NCI-H2029 (cell line): ENCODE data around the gene CD4.
A peak's percentile ranks its signal among the peaks of the same experiment; 100 is the strongest.
"Not testable (repeated sequence)": the region's sequence is repeated elsewhere in the genome, so short reads cannot be mapped to it uniquely, and the experiment has no call there.

Experiments
- DNase-seq: peaks from one replicate; lab custom pipeline; 2025; lab: John Stamatoyannopoulos, UW

CD4 gene

DNA sequence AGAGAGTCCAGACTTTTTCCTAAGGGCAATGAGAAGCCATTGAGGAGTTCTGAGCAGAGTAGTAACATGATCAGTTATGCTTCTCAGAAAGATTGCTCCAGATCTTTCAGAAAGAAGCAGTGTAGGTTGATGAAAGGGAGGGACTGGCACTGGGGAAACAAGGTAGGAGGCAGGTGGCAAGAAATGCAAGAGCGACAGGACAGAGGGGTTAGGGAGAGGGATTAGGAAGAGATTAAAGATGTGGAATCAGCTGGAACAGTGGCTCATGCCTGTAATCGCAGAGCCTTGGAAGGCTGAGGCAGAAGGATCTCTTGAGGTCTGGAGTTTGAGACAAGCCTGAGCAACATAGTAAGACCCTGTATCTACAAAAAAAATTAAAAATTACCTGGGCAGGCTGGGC is 58.3 kb downstream of the CD4 start:
- no peak for DNase-seq

DNA sequence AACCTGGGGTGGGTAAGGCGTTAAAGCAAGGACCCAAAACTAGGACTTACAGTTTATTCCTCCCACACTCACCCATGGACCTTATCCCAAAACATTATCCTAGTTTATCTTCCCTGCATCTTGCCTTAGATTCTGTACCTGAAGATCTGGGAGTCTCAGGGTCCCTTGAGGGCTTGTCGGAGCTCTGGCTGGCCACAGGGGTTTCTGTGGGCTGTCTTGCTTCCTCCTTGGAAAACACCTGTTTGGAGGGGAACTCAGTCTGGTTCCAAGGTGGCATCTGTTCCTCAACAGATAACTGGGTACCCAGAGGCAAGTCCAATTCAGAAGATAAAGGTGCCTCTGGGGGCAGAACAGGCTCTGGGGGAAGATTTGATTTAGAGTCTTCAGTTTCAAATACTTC is 60.1 kb downstream of the CD4 start:
- DNase-seq, result no peak

DNA sequence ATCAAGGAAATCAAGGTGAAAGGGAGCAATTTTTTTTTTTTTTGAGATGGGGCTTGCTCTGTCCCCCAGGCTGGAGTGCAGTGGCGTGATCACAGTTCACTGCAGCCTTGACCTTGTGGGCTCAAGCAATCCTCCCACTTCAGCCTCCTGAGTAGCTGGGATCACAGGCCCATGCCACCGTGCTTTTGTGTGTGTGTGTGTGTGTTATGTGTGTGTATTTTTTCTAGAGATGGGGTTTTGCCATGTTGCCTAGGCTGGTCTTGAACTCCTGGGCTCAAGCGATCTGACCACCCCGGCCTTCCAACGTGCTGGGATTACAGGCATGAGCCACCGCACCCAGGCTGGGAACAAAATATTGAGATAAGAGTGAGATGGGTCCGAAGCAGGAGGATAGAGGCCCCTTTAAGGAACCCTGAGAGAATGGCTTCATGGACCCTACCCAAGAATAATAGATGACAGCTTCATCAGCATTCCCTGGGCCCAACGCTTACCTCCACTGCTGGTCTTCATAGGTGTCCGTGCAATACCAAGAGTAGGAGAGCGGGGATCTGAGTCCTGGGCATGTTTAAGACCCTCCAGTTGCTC is 60.7 kb downstream of the CD4 start:
- no peak for DNase-seq

DNA sequence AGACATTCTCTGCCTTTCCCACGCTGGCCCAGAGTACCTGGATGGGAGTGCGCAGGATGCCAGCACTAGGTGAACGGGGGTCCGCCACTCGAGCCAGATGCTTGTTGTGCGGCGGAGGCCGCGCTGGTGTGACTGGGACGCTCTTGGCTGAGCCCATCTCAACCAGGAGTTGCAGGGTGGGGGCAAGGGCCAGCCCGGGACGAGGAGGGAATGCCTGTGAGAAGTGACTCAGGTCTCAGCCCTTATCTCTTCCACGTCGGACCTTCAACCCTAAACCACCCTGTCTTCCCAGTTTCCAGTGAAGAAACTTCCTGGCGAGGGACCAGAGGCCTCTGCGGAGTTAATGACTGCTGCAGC is 61.4 kb downstream of the CD4 start:
- no peak for DNase-seq

DNA sequence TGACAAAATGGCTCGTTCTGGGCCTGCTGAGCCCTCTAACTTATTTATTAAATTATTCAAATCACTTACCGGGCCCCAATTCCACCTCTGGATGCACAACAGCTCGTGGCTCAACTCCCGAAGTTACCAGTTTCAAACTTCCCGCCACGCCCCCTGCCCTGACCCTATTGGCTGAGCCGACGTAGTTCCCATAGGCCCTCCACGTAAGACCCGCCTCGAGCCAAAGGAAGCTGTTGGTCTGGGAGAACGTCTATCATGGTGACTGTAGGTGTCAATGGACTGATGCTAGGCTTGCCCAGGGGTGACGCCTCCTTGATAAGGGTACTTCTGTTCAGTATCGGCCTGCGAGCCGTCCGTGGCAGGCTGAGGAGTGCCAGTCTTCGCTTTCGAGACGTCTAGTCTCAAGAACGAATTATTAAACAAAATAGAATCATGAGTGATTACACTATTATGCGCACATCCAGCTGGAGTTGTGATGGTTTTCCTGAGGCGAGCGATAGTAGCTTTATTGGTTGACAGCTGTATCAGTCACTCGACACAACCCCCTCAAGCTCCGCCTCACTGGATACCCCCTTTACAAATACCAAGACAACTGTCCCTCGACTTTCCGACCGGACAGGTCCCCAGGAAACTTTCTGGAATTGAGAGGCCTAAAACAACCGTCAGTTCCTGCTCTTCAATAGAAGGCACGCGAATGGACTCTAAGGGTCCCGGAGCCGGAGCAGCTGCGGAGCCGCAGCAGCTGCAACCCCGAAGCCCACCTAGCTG is 62.0 kb downstream of the CD4 start, which contains the start of gene CDCA3:
TSS of gene CDCA3 (minus strand) at position 134 of the 768 bp plus-strand sequence. CDS start 334 bp downstream, outside the sequence.
- peak; percentile 99 for DNase-seq

DNA sequence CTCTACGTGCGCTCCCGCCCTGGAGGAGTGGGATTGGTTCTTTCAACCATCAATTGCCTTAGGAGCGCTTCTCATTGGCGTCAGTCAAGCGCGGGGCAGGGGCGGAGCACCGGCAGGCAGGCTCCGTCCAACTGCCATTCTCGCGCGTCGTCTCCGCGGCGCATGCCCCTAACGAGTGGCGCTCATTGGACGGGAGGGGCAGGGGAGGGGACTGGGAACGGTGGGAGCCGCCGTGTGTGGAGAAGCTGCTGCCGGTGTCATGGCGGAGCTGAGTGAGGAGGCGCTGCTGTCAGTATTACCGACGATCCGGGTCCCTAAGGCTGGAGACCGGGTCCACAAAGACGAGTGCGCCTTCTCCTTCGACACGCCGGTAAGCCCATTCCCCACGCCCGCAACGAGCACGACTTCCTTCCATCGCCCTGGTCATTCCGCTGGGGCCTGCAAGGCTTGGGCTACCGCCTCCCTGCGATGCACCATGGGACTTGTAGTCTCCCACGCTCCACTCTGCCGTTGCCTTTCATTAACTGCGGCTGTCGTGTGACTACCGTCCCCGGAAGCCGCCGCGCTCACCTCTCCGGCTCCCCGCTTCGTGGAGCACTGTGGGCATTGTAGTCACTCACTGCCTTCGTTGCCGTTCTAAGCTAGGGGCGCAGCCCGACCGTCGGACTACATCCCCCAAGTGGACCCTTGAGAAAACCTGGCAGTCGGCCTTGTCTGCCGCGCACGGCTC is 62.8 kb downstream of the CD4 start, which contains the start of gene USP5:
TSS of gene USP5 (plus strand) at position 230 of the 730 bp plus-strand sequence. CDS start at position 260, 30 bp downstream.
- peak; percentile 99 for DNase-seq

DNA sequence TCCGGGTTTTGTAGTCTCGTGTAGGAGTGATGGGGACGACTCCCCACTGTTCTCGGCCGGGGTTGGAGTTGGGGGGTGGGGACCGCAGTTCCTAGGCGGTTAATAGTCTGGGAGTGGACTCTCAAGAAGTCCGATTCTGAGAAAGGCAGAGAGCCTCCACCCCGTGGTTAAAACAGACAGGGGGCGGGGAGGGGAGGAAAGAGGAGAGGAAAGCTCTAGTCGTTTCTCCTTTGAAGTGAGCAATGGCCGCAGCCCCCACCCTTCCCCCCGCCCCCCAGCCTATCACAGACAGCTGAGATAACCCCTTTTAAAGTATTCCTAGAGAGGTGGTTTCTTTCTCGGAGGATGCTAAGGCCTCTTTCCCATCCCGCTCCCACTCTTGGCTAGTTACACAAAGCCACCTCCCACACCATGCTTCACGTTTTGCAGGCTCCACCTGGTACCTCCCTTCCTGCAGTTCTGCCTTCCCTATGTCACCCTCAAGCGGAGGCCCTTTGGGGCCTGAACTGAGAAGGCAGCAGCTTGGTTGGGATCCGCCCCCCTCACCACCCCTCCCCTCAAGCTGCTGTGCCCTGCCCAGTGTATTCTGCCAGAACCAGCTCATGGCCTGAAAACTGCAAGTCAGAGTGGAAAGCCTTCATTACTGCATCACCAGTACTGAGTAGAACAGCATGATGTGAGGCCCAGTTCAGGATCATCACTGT is 63.5 kb downstream of the CD4 start:
- DNase-seq, result no peak

DNA sequence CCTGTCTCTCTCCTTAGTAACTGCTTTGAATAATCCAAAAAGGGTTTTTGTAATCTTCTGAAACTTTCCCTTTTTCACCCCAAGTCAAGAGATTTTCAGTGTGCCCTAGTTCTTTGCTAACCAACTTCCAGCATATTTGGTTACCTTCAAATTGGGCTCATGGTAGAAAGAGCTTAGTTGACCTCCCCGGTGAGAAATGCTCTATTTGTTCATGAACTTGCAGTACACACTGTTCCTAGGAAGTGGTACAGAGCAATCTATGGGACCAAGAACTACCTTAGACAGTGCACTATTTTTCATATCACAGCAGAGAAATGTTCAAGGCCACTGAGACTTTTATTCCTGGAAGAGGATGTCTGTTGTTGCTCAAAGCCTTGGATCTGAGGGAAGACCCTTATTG is 64.3 kb downstream of the CD4 start:
- no peak for DNase-seq

DNA sequence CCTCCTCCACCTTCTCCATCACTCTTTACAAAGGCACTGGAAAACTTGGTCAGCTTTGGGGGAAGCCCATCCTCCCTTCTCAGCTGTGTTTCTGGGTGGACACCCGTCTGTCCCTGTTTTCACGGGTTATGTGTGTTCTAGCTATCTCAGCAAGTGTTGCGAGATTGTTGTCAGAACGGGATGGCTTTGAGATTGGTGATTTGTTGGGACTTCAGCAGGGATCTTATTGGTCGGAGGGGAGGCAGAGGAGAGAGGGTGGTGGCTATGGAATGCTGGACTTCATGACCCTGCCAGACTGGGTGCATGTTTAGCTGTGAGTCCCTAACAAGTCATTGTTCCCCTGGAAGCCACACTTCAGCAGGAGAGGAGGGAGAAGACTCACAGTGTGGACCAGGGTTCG is 64.7 kb downstream of the CD4 start:
- DNase-seq, result no peak

DNA sequence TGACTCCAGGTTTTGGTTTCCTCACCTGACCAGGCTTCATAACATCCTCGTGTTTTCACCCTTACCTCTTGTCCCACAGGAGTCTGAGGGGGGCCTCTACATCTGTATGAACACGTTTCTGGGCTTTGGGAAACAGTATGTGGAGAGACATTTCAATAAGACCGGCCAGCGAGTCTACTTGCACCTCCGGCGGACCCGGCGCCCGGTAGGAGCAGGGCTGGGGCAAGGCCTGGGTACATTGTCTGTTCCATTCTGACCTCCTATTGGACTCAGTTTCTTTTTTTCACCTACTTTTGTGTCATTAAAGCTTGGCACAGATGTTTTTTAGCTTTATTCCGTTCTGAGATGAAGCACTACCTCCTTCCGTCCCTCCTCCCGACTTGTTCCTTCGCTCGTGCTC is 66.0 kb downstream of the CD4 start:
- no peak for DNase-seq

DNA sequence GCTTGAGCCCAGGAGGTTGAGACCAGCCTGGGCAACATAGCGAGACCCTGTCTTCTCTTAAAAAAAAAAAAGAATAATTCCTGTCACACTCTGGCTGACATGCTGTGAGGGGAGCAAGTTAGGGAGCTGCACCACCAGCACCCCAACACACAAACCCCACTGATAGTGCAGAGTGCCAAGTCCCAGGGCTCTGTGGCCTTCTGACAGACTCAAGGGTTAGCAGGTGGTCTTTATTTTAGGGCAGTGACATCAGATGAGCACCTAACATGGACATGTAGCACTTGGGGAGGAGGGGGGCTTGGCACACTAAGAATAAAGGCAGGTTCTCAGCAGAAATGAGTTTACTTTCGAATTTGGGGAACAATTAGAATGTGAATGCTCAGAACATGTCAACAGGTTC is 69.5 kb downstream of the CD4 start:
- no peak for DNase-seq

DNA sequence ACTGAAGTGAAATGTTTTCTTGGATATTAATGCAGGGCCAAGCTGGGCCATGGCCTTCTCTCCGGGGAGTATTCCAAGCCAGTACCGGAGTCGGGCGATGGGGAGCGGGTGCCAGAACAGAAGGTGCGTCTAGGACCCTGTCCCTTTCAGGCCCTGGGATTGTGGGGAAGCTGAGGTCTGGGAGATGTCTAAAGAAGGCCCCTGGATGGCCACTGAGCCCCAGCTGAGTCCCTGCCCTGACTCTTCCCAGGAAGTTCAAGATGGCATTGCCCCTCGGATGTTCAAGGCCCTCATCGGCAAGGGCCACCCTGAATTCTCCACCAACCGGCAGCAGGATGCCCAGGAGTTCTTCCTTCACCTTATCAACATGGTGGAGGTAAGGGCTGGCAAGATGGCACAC is 70.8 kb downstream of the CD4 start:
- DNase-seq, result no peak

DNA sequence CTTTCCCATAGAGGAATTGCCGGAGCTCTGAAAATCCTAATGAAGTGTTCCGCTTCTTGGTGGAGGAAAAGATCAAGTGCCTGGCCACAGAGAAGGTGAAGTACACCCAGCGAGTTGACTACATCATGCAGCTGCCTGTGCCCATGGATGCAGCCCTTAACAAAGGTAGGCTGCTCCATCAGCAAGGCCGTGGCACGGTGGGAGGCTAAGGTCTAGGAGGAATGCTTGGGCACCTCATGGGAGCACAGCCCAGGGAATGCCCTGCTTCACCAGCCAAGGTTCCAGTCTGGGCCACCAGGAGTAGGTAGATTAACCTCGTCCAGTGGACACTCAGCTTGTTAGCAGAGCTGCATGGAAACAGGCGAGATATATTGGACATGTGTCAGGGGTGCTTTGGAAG is 71.6 kb downstream of the CD4 start:
- DNase-seq, result no peak

DNA sequence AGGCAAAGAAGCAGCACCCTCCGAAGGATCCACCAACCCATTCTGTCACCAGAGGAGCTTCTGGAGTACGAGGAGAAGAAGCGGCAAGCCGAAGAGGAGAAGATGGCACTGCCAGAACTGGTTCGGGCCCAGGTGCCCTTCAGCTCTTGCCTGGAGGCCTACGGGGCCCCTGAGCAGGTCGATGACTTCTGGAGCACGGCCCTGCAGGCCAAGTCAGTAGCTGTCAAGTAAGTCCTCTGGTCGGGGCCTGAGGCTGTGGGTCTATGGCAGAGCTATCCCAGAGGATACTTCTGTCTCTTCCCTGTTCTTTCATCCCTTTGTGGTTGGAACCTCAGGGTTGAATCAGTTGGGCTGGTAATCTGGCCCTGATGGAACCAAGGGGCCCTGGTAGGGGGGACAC is 72.1 kb downstream of the CD4 start:
- DNase-seq, result no peak

DNA sequence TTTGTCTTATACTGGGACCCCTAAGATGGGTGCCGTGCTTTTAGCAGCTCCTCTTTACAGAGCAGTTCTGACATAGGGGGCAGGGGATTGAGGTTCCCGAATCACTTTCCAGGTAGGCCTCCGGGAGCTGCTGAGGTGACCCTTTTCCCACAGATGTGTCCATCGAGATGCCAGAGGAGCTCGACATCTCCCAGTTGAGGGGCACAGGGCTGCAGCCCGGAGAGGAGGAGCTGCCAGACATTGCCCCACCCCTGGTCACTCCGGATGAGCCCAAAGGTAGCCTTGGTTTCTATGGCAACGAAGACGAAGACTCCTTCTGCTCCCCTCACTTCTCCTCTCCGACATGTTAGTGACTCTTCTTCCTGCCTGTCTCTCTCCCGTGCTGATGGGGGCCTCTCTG is 73.7 kb downstream of the CD4 start:
- no peak for DNase-seq

DNA sequence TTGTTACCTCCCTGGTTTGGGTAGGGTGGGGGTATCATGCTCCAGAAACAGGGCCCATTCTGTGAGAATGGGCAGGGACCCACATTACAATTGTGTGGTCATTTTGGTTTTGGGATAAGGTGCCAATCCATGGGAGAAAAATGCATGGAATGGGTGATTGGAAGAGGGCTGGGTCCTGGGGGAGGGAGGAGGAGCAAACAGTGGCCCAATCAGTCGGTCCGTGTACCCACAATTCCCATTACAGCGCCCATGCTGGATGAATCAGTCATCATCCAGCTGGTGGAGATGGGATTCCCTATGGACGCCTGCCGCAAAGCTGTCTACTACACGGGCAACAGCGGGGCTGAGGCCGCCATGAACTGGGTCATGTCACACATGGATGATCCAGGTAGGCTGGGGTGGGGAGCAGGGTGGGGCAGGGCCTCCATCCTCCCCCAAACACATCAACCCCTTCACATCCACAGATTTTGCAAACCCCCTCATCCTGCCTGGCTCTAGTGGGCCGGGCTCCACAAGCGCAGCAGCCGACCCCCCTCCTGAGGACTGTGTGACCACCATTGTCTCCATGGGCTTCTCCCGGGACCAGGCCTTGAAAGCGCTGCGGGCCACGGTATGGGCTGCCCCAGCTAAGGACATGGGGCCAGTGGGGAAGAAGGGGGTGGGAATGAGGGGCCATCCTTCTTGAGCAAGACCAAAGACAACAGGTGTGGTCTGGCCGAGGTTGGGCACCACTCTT is 74.4 kb downstream of the CD4 start:
- DNase-seq, result no peak

DNA sequence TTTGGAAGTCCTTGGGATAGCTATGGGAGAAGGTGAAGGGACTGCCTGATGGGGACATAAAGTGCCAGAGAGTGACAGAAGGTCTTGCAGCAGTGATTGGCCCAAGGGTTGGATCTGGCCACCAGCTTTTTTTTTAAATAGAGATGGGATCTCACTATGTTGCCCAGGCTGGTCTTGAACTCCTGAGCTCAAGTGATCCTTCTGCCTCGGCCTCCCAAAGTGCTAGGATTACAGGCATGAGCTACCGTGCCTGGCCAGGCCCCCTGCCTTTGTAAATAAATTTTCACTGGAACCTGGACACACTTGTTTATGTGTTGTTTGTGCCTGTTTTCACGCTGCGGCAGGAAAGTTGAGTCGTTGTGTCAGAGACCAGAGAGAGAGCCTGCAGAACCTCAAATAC is 76.0 kb downstream of the CD4 start:
- not testable (repeated sequence) for DNase-seq

DNA sequence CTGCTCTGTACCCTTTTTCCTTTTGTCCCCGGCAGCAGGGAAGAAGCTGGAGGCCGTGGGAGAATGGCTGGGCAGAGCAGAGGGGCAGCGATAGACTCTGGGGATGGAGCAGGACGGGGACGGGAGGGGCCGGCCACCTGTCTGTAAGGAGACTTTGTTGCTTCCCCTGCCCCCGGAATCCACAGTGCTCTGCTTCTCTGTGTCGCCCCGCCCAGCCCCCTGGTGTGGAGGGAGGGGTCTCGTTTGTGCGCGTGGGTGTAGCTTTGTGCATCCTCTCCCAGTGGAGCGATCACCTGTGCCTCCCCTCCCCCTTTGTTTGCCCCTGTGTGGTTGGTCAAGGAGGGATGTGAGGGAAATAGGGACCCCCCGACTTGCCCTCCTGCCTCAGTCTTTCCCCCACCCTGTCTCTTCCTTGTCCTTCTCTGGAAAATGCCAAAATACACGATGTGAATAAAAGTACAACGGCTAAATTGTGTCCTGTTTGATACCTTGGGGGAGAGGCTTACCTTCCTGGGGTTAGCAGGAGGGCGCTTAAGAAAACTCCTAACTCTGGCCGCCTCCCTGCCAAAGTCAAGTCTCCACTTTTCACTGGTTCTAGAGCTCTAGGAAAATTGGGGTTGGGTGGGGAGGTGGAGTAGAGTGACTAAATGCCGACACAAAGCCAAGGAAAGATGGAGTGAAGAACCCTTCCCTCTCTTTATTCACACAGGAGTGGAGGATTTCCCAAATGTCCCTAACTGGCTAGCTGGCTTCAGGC is 77.0 kb downstream of the CD4 start:
- DNase-seq, result no peak

DNA sequence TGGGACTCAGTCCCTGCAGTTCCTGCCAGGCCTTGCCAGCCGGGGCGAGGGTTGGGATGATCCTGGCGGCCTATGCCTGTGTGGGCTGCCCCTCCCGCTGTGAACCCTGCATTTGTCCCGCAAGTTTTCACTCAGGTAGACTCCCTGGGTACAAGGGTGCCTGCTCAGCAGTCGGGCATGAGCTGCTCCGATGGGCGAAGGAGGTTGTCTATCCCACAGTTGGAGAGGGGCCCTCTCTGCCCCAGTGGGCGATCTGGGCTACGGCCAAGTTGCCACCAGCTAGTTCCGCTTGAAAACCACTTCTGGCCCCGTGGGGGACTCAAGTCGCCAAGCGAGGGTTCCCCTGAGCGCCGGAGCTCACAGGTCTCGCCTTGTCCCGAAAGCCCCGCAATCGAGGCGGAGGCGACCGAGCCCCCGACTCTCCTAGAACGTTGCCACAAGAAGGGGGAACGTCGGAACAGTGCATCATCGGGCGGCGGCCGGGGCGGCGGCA is 77.6 kb downstream of the CD4 start:
- no peak for DNase-seq

DNA sequence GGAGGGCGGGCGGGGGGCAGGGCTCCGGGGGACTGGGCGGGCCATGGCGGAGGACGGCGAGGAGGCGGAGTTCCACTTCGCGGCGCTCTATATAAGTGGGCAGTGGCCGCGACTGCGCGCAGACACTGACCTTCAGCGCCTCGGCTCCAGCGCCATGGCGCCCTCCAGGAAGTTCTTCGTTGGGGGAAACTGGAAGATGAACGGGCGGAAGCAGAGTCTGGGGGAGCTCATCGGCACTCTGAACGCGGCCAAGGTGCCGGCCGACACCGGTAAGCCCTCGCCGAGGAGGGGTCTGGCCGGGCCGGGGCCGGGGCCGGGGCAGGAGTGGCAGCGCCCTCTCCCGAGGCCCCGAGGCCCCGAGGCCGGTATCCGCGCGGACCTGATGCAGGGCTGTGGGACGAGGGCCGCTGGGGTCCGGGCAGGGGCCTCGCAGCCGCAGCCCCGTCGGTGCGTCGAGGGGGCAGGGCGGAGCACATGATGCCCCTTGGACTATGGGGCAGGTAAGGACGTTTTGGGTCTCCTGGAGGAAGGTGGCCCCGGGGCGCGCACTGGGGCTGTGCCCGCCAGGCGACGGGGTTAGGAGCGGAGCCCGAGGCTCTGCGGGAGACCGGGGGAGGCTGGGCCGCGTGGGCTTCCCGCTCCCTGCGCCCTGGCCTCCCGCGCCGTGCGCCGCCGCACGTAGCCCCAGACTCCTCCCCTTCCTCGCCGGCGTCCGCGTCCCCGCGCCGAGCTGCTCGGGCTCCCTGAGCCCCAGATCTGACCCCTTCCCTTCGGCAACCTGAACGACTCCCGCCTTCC is 78.3 kb downstream of the CD4 start, which contains the start of gene TPI1:
TSS of gene TPI1 (plus strand) at position 119 of the 798 bp plus-strand sequence. CDS start at position 155, 36 bp downstream.
- peak; percentile 68 for DNase-seq
